Suprapubic skin (tissue), 4 donors: ENCODE measurements around the gene THAP2. TPM values are rescaled to one million over a fixed set of nuclear protein-coding genes. Genes with fewer than 3 reads are reported as not detected.
"Not testable (repeated sequence)": the region's sequence is repeated elsewhere in the genome, so short reads cannot be mapped to it uniquely, and the experiment has no call there.

Experiments used
- DNase-seq, 2 donors: peaks; one replicate each; pipeline ENCODE4 v3.0.0-alpha.2; 2019; ENCODE audit warnings: low spot score in 2 of 2
- H3K27ac ChIP-seq: fragments of 200-600 bp; sonication (generic); one replicate; pipeline ENCODE4 v1.5.1; 2019
- H3K27me3 ChIP-seq: fragments of 200-600 bp; sonication (generic); one replicate; pipeline ENCODE4 v1.5.1; 2019
- H3K36me3 ChIP-seq: fragments of 200-600 bp; sonication (generic); one replicate; pipeline ENCODE4 v1.5.1; 2019
- H3K4me1 ChIP-seq: fragments of 200-600 bp; sonication (generic); one replicate; pipeline ENCODE4 v1.5.1; 2019
- H3K4me3 ChIP-seq: fragments of 200-600 bp; sonication (generic); one replicate; pipeline ENCODE4 v1.5.1; 2019; ENCODE audit warnings: mild to moderate bottlenecking
- H3K9me3 ChIP-seq: fragments of 200-600 bp; sonication (generic); one replicate; pipeline ENCODE4 v1.5.1; 2019
- CTCF ChIP-seq, 2 donors: fragments of 200-600 bp in 1 of 2; fragments of 450-650 bp in 1 of 2; sonication (generic) in 1 of 2; IDR thresholded peaks; one replicate each; pipeline ENCODE4 v1.5.1; 2016 to 2019; ENCODE audit warnings: antibody characterized with exemption in 2 of 2, mild to moderate bottlenecking in 1 of 2, moderate library complexity in 1 of 2
- EP300 ChIP-seq: sonication (generic); formaldehyde crosslinking; IDR thresholded peaks from one replicate; pipeline ENCODE4 v1.6.1; 2017; ENCODE audit warnings: antibody characterized with exemption
- POLR2A ChIP-seq, 2 donors: fragments of 450-650 bp; IDR thresholded peaks; one replicate each; pipeline ENCODE4 v1.6.1; 2017; ENCODE audit warnings: antibody characterized with exemption in 2 of 2, mild to moderate bottlenecking in 2 of 2, moderate library complexity in 2 of 2
- POLR2AphosphoS5 ChIP-seq, 3 donors: sonication (generic); formaldehyde crosslinking; IDR thresholded peaks; one replicate each; pipeline ENCODE4 v1.6.1; 2017; ENCODE audit warnings: antibody characterized with exemption in 3 of 3
- WGBS: methylation state at CpG from one replicate; pipeline ENCODE4 v1.1.5; 2018; 5-methylcytosine and 5-hydroxymethylcytosine counted together
- total RNA-seq, 4 donors: library from RNA; depleted of rRNA; stranded (reverse); fragments of >200 nt; gene quantifications; one replicate each; pipeline ENCODE4 v1.1.0, GENCODE V29; 2016

THAP2 gene
- total RNA-seq, 4 donors from 2014 or later: 1.9 to 3.6 (median 3.3) TPM

DNA sequence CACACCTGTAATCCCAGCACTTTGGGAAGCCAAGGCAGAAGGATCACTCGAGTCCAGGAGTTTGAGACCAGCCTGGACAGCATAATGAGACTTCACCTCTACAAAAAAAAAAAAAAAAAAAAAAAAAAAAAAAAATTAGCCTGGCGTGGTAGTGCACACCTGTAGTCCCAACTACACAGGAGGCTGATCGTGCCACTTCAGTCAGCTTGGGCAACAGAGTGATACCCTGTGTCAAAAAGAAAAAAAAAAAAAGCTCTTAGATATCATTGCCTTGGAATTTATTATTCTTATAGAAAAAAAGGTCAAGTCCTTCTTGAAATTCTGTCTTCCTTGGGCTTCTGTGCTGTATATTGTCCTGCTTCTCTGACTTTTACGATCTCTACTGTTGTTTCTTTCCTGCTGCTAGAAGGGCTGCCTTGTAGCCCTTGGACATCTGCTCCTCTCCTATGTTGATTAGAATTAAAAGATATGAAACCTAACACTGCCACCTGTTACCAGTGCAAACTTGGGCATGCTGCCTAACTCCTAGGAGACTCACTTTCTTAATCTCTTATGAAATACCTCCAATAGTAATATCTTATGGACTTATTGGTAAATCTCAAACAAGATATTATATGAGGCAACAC is 27.5 kb downstream of the THAP2 start:
- no peak for TF ChIP-seq POLR2A (IDR thresholded peaks at IDR 0.05)
- no peak for TF ChIP-seq EP300
- no peak for TF ChIP-seq POLR2AphosphoS5 (IDR thresholded peaks at IDR 0.05)
- no peak for TF ChIP-seq CTCF (IDR thresholded peaks at IDR 0.05)
- H3K9me3 ChIP-seq: no peaks in the 10 kb centered on the region
- H3K36me3 ChIP-seq: peaks cover 2% of the 10 kb centered on the region
- no peak overlapping the region for H3K27ac ChIP-seq
- H3K4me1 ChIP-seq: peaks cover 36% of the 10 kb centered on the region
- 80% methylated on average over 4 of the region's 4 CpGs for WGBS
- no peaks in the 10 kb centered on the region for H3K27me3 ChIP-seq
- no peak for DNase-seq
- H3K4me3 ChIP-seq: no peak overlapping the region

DNA sequence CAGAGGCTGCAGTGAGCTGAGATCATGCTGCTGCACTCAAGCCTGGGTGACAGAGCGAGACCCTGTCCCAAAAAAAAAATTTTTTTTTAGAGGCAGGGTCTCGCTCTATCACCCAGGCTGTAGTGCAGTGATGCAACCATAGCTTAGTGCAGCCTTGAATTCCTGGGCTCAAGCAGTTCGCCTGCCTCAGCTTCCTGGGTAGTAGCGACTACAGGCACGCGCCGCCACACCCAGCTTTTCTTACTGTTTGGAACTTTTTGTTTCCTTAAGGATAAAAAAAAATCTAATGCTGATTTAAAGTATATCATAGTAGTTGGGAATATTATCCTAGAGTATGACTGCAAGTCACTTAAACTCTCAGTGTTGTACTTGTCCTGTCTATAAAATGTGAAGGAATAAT is 29.0 kb downstream of the THAP2 start:
- H3K4me1 ChIP-seq: peaks cover 21% of the 10 kb centered on the region
- H3K4me3 ChIP-seq: no peak overlapping the region
- DNase-seq: no peak
- TF ChIP-seq POLR2AphosphoS5 (IDR thresholded peaks at IDR 0.05): no peak
- TF ChIP-seq POLR2A (IDR thresholded peaks at IDR 0.05): no peak
- no peak for TF ChIP-seq EP300
- TF ChIP-seq CTCF (IDR thresholded peaks at IDR 0.05): no peak
- H3K27ac ChIP-seq: no peak overlapping the region
- H3K36me3 ChIP-seq: peaks cover 17% of the 10 kb centered on the region
- H3K27me3 ChIP-seq: no peaks in the 10 kb centered on the region
- no peaks in the 10 kb centered on the region for H3K9me3 ChIP-seq
- 93% methylated on average over 7 of the region's 7 CpGs for WGBS

GRCh38 chr12:71693651-71694050 is 29.6 kb downstream of the THAP2 start:
- not testable (repeated sequence) for H3K27me3 ChIP-seq, H3K4me3 ChIP-seq, DNase-seq, H3K9me3 ChIP-seq
- Histone ChIP-seq H3K36me3 (peaks cover 23% of the 10 kb centered on the region), H3K27ac (peak overlapping the region; percentile 42), H3K4me1 (peaks cover 16% of the 10 kb centered on the region)
- WGBS: 87% methylated on average over 5 of the region's 5 CpGs

DNA sequence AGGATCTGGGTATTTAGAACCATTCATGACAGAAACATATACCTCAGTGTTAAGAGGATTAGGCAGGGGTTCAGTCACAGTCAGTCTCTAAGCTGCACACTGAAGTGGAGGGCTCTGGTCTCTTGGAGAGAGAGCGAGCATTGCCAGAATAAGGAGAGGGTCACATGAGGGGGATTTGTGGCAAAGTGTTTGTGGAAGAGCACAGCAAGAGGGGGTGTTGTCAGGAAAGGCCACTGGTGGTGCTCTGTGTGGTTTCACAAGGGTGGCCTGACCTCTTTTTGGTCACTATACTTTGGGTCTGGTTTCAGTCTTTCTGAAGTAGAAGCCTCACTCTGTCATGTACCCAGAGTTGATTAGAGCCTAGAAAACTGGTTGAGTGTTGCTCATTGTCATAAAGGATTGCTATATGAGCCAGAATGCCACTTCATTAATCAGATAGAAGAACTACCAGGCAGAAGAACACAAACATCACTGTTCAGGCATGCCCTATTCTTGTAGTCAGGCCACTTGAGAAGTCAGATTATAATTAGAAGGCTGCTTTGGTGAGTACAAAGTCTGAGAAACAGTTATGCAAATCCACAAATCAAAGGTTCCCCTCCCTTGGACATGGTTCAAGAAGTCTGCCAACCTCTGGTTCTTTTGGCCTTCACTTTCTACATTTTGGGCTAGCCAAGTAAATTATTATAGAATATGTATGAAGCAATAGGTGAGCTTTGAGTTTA is 30.2 kb downstream of the THAP2 start:
- peaks cover 29% of the 10 kb centered on the region for H3K36me3 ChIP-seq
- peak overlapping the region; percentile 42 for H3K27ac ChIP-seq
- no peak for TF ChIP-seq EP300
- peaks cover 12% of the 10 kb centered on the region for H3K4me1 ChIP-seq
- no peak for DNase-seq
- H3K27me3 ChIP-seq: no peaks in the 10 kb centered on the region
- H3K9me3 ChIP-seq: no peaks in the 10 kb centered on the region
- H3K4me3 ChIP-seq: no peak overlapping the region
- WGBS: 94% methylated on average over 1 of the region's 1 CpG

DNA sequence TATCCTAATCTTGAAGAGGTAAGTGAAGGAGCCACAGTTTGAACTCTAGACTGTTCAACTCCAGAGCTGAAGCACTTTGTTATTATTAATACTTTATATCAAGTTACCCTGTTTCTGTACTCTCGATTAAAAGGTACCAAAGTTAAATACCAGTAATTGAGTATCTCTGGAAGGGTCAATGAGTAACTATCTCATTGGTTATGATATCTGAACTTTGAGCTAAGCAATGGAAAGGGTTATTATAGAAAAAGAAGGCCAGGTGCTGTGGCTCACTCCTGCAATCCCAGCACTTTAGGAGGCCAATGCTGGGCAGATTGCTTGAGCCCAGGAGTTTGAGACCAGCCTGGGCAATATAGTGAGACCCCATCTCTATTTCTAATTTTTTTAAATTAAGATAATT is 31.7 kb downstream of the THAP2 start:
- no peak for DNase-seq
- Histone ChIP-seq H3K4me1 (peaks cover 12% of the 10 kb centered on the region), H3K27ac (no peak overlapping the region), H3K27me3 (no peaks in the 10 kb centered on the region), H3K9me3 (no peaks in the 10 kb centered on the region), H3K36me3 (peaks cover 44% of the 10 kb centered on the region), H3K4me3 (no peak overlapping the region)
- TF ChIP-seq POLR2A (IDR thresholded peaks at IDR 0.05): no peak
- no peak for TF ChIP-seq CTCF (IDR thresholded peaks at IDR 0.05)
- no peak for TF ChIP-seq EP300
- no peak for TF ChIP-seq POLR2AphosphoS5 (IDR thresholded peaks at IDR 0.05)
- WGBS: 98% methylated on average over 1 of the region's 1 CpG

- Histone ChIP-seq H3K4me1 (peaks cover 14% of the 10 kb centered on the region), H3K36me3 (peaks cover 39% of the 10 kb centered on the region)
- H3K27me3 ChIP-seq, H3K4me3 ChIP-seq, H3K9me3 ChIP-seq, H3K27ac ChIP-seq, DNase-seq: not testable (repeated sequence)
- WGBS: 77% methylated on average over 8 of the region's 8 CpGs
Measured at GRCh38 chr12:71702181-71702580, 38.1 kb downstream of the THAP2 start.
